ENCODE results near the gene ERVH48-1. TPM values are rescaled to one million over a fixed set of nuclear protein-coding genes. Genes with fewer than 3 reads are reported as not detected.
"Not testable (repeated sequence)": the region's sequence is repeated elsewhere in the genome, so short reads cannot be mapped to it uniquely, and the experiment has no call there.

Gene ERVH48-1
- total RNA-seq, 2 donors from 2014 or later = 0.05 TPM; not detected in 1

DNA sequence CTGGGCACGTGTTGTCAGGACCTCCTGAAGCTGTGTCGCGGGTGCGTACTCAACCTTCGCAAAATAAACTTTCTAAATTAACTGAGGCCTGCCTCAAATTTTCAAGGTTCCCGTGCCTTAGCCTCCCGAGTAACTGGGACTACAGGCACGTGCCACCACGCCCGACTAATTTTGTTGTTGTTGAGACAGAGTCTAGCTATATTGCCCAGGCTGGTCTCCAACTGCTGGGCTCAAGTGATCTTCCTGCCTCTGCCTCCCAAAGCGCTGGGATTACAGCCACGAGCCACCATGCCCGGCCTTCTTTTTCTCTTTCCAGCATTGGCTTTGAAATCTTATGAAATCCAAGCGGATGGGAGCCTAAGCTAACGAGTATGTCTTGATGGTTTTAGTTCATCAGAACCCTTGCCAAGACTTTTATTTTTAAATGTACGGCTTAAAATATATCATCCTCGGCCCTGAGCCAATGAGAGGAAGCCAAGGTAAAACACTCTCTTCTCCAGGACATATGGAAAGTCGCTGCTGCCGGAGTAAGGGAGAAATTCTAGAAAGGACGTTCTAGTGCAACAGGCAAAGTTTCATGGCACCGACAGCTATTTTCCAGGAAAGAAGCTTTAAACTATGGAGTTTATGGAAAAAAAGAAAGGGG, 12.7 kb upstream of the ERVH48-1 start:
- Histone ChIP-seq H3K36me3 (no peaks in the 10 kb centered on the region), H3K9me3 (no peaks in the 10 kb centered on the region), H3K4me1 (replicated peaks) (no peaks in the 10 kb centered on the region), H3K27me3 (replicated peaks; ENCODE audit: insufficient read depth) (no peaks in the 10 kb centered on the region), H3K4me3 (no peak overlapping the region), H3K27ac (no peak overlapping the region)
- intact Hi-C loops (cut with DNase I) = no loop called here
- no peak for DNase-seq (ENCODE audit: low spot score)
- WGBS = 89% methylated on average over 21 of the region's 21 CpGs
- TF ChIP-seq POLR2A (IDR thresholded peaks at IDR 0.05) (no peak), POLR2AphosphoS5 (IDR thresholded peaks at IDR 0.05) (no peak)
- TF ChIP-seq, protein P1, sequence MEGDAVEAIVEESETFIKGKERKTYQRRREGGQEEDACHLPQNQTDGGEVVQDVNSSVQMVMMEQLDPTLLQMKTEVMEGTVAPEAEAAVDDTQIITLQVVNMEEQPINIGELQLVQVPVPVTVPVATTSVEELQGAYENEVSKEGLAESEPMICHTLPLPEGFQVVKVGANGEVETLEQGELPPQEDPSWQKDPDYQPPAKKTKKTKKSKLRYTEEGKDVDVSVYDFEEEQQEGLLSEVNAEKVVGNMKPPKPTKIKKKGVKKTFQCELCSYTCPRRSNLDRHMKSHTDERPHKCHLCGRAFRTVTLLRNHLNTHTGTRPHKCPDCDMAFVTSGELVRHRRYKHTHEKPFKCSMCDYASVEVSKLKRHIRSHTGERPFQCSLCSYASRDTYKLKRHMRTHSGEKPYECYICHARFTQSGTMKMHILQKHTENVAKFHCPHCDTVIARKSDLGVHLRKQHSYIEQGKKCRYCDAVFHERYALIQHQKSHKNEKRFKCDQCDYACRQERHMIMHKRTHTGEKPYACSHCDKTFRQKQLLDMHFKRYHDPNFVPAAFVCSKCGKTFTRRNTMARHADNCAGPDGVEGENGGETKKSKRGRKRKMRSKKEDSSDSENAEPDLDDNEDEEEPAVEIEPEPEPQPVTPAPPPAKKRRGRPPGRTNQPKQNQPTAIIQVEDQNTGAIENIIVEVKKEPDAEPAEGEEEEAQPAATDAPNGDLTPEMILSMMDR (IDR thresholded peaks at IDR 0.05) = no peak

DNA sequence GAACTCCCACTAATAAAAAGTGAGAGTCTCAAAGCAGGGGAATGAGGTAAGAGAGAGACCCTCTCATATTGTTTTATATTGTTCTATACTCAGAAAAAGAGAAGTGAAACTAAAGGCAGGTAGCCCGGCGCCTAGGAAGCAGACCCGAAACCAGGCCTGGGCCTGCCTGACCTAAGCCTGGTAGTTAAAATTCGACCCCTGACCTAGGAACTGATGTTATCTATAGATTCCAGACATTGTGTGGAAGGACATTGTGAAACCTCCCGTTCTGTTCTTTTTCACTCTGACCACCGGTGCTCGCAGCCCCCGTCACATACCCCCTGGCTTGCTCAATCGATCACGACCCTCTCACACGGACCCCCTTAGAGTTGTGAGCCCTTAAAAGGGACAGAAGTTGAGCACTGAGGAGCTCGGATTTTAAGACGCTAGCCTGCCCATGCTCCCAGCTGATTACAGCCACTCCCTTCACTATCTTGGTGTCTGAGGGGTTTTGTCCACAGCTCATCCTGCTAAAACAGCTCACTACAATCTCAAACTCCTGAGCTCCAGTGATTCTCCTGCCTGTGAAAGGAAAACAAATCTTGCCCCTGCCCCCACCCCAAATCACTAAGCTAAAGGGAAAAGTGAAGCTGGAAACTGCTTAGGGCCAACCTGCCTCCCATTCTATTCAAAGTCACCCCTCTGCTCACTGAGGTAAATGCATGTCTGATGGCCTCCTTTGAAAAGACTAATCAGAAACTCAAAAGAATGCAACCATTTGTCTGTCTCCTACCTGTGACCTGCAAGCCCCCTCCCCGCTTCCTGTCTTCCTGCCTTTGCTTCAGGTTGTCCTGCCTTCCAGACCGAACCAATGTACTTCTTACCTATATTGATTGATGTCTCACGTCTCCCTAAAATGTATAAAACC, 11.9 kb upstream of the ERVH48-1 start:
- H3K36me3 ChIP-seq; DNase-seq (ENCODE audit: low spot score); H3K9me3 ChIP-seq; H3K27me3 ChIP-seq (replicated peaks; ENCODE audit: insufficient read depth); H3K4me1 ChIP-seq (replicated peaks); H3K4me3 ChIP-seq; H3K27ac ChIP-seq; intact Hi-C loops (cut with DNase I): not testable (repeated sequence)
- WGBS = 80% methylated on average over 16 of the region's 16 CpGs

DNA sequence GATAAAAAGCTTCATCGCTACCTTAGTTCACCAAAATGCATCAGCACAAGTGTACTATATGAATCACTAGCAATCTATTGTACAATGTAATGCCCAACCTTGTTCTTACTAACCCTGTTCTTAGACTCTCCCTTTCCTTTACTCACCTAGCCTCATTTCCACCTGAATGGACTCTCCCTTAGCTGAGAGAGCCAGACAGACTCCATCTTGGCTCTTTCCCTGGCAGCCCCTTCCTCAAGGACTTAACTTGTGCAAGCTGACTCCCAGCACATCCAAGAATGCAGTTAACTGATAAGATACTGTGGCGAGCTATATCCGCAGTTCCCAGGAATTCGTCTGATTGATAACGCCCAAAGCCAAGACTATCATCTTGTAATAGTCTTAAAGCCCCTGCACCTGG, 10.9 kb upstream of the ERVH48-1 start:
- H3K4me1 ChIP-seq (replicated peaks); H3K27me3 ChIP-seq (replicated peaks; ENCODE audit: insufficient read depth); intact Hi-C loops (cut with DNase I); H3K9me3 ChIP-seq; H3K36me3 ChIP-seq; H3K27ac ChIP-seq; H3K4me3 ChIP-seq; DNase-seq (ENCODE audit: low spot score): not testable (repeated sequence)
- 86% methylated on average over 5 of the region's 5 CpGs for WGBS

DNA sequence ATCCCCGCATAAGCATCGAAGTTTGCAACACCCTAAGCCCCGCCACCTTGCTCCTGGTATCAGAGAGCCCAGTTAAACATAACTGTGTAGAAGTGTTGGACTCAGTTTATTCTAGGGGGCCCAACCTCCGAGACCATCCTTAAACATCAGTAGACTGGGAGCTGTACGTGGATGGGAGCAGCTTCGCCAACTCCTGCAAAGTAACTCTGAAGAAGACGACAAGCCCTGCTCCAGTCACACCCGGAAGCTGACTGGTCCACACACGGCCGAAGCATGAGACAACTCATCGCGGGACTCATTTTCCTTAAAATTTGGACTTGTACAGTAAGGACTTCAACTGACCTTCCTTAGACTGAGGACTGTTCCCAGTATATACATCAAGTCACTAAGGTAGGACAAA, 8.5 kb upstream of the ERVH48-1 start:
- intact Hi-C loops (cut with DNase I); H3K9me3 ChIP-seq; H3K27me3 ChIP-seq (replicated peaks; ENCODE audit: insufficient read depth); H3K36me3 ChIP-seq; DNase-seq (ENCODE audit: low spot score); H3K27ac ChIP-seq; H3K4me1 ChIP-seq (replicated peaks); H3K4me3 ChIP-seq: not testable (repeated sequence)
- WGBS = 95% methylated on average over 12 of the region's 12 CpGs

DNA sequence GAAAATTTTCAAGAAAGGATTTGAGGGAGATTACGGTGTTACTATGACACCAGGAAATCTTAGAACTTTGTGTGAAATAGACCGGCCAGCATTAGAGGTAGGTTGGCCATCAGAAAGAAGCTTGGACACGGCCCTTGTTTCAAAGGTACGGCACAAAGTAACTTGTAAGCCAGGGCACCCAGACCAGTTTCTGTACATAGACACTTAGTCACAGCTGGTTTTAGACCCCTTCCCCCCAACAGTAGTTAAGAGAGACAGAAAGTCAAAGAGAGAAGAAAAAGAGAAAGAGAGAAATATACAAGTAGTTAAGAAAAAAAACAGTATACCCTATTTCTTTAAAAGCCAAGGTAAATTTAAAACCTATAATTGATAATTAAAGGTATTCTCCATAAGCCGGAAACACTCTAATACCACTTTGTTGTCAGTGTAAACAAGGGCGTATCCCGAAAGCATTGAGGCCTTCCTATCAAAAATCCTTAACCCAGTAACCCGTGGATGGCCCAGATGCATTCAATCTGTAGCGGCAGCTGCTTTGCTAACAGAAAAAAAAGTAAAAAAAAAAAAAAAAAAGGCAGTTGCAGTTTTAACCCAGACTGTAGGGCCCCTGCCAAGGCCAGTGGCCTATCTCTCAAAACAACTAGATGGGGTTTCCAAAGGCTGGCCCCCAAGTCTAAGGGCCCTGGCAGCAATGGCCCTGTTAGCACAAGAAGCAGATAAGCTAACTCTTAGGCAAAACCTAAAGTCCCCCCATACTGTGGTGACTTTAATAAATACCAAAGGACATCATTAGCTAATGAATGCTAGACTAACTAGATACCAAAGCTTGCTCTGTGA, 7.9 kb upstream of the ERVH48-1 start:
- H3K4me3 ChIP-seq; DNase-seq (ENCODE audit: low spot score); intact Hi-C loops (cut with DNase I); H3K9me3 ChIP-seq; H3K27me3 ChIP-seq (replicated peaks; ENCODE audit: insufficient read depth); H3K36me3 ChIP-seq; H3K4me1 ChIP-seq (replicated peaks): not testable (repeated sequence)
- H3K27ac ChIP-seq = peak overlapping the region in 1 of 2 donors; percentile 20
- 45% methylated on average over 9 of the region's 9 CpGs for WGBS

DNA sequence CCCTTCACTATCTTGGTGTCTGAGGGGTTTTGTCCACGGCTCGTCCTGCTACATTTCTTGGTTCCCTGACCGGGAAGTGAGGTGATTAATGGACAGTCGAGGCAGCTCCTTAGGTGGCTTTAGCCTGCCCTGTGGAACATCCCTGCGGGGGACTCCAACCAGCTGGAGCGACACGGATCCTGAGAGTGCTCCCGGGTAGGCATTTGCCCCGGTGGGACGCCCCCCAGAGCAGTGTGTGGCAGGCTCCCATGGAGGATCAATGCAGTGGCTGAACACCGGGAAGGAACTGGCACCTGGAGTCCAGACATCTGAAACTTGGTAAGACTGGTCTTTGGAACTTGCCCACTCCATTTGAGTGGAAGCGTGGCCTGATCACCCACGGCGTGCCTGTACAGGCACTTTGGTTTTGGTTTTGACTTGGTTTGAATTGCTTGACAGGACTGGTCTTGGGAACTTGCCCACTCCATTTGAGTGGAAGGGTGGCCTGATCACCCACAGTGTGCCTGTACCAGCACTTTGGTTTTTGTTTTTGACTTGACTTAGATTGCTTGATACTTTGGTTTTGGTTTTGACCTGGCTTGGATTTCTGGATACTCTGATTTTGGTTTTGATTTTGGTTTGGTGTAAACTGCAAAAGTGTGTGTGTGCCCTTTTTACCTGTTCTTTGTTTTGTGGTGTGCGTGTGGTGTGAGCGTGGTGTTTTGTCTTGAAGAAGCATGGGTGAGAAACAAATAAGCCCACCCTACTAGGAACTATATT, 7.1 kb upstream of the ERVH48-1 start:
- H3K4me3 ChIP-seq; intact Hi-C loops (cut with DNase I); H3K9me3 ChIP-seq; H3K36me3 ChIP-seq; H3K4me1 ChIP-seq (replicated peaks); DNase-seq (ENCODE audit: low spot score); H3K27me3 ChIP-seq (replicated peaks; ENCODE audit: insufficient read depth): not testable (repeated sequence)
- H3K27ac ChIP-seq = peak overlapping the region in 1 of 2 donors; percentile 20
- WGBS = 74% methylated on average over 16 of the region's 16 CpGs
